Endothelial cell of umbilical vein (primary cell): ENCODE measurements around the gene VSIG4. TPM values are rescaled to one million over a fixed set of nuclear protein-coding genes. Genes with fewer than 3 reads are reported as not detected.

Experiments used
- BruUV-seq: library from RNA; stranded (reverse); fragments of 400-500 nt; replicated peaks from 2 replicates; lab custom pipeline; 2021; lab: Mats Ljungman, UMichigan
- CTCF ChIA-PET: fragments of 300-600, 350-600 bp; sonication (Branson Sonifier 250); formaldehyde crosslinking; loops from one replicate; lab custom pipeline; 2021; ENCODE audit warnings: antibody characterized with exemption, inconsistent platforms; lab: Charles Lee
- POLR2A ChIA-PET: fragments of 300-600, 350-600 bp; sonication (Branson Sonifier 250); formaldehyde crosslinking; loops from one replicate; lab custom pipeline; 2021; ENCODE audit warnings: antibody characterized with exemption, inconsistent platforms; lab: Charles Lee
- DNase-seq: peaks from one replicate; pipeline ENCODE4 v3.0.0-alpha.2; 2011; ENCODE audit warnings: low read depth, low spot score
- FAIRE-seq: peaks from 2 replicates; lab custom pipeline; 2011; peaks lifted over from hg19 to GRCh38; lab: Jason Lieb, UNC
- H2AFZ ChIP-seq: 2 replicates; pipeline ENCODE4 v1.6.0; 2012; ENCODE audit warnings: low read depth, low read length, control low read depth, inconsistent platforms
- H3K27ac ChIP-seq: 2 replicates; pipeline ENCODE4 v1.5.1; 2011; ENCODE audit warnings: low read depth, mild to moderate bottlenecking, control low read depth, low read length, moderate library complexity; ENCODE audit not compliant: insufficient read depth
- H3K27me3 ChIP-seq, 2 experiments: 2 replicates each; pipeline versions ENCODE4 v1.6.0 to v1.6.1; 2011; ENCODE audit warnings: low read length in 2 of 2, mixed read lengths in 1 of 2; ENCODE audit not compliant: control insufficient read depth in 2 of 2, insufficient read depth in 2 of 2
- H3K36me3 ChIP-seq, 2 experiments: 2 replicates in 1 of 2; 3 replicates in 1 of 2; pipeline ENCODE4 v1.5.1; 2011; ENCODE audit warnings: low read length in 2 of 2, mild to moderate bottlenecking in 1 of 2, moderate library complexity in 1 of 2; ENCODE audit not compliant: control insufficient read depth in 2 of 2, insufficient read depth in 2 of 2; ENCODE audit errors: extremely low read depth in 1 of 2
- H3K4me1 ChIP-seq: 3 replicates; pipeline ENCODE4 v1.5.1; 2011; ENCODE audit warnings: mild to moderate bottlenecking, low read length; ENCODE audit not compliant: control insufficient read depth, insufficient read depth; ENCODE audit errors: extremely low read depth
- H3K4me2 ChIP-seq: 2 replicates; pipeline ENCODE4 v1.6.1; 2011; ENCODE audit warnings: low read length, control low read depth, mixed read lengths; ENCODE audit not compliant: insufficient read depth
- H3K4me3 ChIP-seq, 3 experiments: fragments of 200-600 bp in 1 of 3; sonication (generic), shearing (Covaris generic) in 1 of 3; replicated peaks in 1 of 3; 2 replicates each; pipeline ENCODE4 v1.5.1; 2011 to 2016; ENCODE audit warnings: control low read depth in 3 of 3, low read length in 3 of 3, mild to moderate bottlenecking in 2 of 3, inconsistent platforms in 1 of 3, low read depth in 1 of 3, moderate library complexity in 1 of 3; ENCODE audit not compliant: insufficient read depth in 1 of 3
- H3K79me2 ChIP-seq: 2 replicates; pipeline ENCODE4 v1.6.0; 2012; ENCODE audit warnings: low read length, inconsistent platforms; ENCODE audit not compliant: control insufficient read depth, insufficient read depth
- H3K9ac ChIP-seq: replicated peaks from 2 replicates; pipeline ENCODE3; 2011; ENCODE audit warnings: low read length, control low read depth; ENCODE audit not compliant: insufficient read depth; ENCODE audit errors: extremely low read depth
- H3K9me1 ChIP-seq: replicated peaks from 3 replicates; pipeline ENCODE4 v1.6.0; 2011; ENCODE audit warnings: mild to moderate bottlenecking, low read length; ENCODE audit not compliant: control insufficient read depth, insufficient read depth; ENCODE audit errors: extremely low read depth
- H3K9me3 ChIP-seq: replicated peaks from 2 replicates; pipeline ENCODE4 v1.5.1; 2012; ENCODE audit warnings: low read length, inconsistent platforms; ENCODE audit not compliant: control insufficient read depth, insufficient read depth
- H4K20me1 ChIP-seq: replicated peaks from 2 replicates; pipeline ENCODE3; 2011; ENCODE audit warnings: mild to moderate bottlenecking, low read length; ENCODE audit not compliant: control insufficient read depth, insufficient read depth; ENCODE audit errors: extremely low read depth
- CTCF ChIP-seq, 2 donors: IDR thresholded peaks; 1 replicate in 1 of 2; 2 replicates in 1 of 2; pipeline ENCODE4 v1.5.1; 2011; ENCODE audit warnings: low read length in 2 of 2, mild to moderate bottlenecking in 2 of 2, moderate library complexity in 2 of 2, control low read depth in 1 of 2, inconsistent platforms in 1 of 2, low read depth in 1 of 2; ENCODE audit not compliant: insufficient read depth in 1 of 2; ENCODE audit errors: extremely low read depth in 1 of 2
- EZH2 ChIP-seq: IDR thresholded peaks from 2 replicates; pipeline ENCODE4 v1.6.1; 2012; ENCODE audit warnings: borderline replicate concordance, low read depth, mild to moderate bottlenecking, moderate library complexity, low read length, inconsistent platforms; ENCODE audit not compliant: severe bottlenecking
- FOS ChIP-seq: IDR thresholded peaks from 2 replicates; pipeline ENCODE4 v1.6.1; 2011; ENCODE audit warnings: mild to moderate bottlenecking, low read length, moderate library complexity, borderline replicate concordance; ENCODE audit not compliant: insufficient read depth
- GATA2 ChIP-seq: IDR thresholded peaks from 2 replicates; pipeline ENCODE4 v1.7.0; 2011; ENCODE audit warnings: low read depth, mild to moderate bottlenecking, moderate library complexity, mixed read lengths, low read length; ENCODE audit not compliant: insufficient read length, insufficient read depth
- JUN ChIP-seq: IDR thresholded peaks from 2 replicates; pipeline ENCODE4 v1.6.1; 2011; ENCODE audit warnings: borderline replicate concordance, low read depth; ENCODE audit not compliant: insufficient read length, insufficient read depth
- MAX ChIP-seq: IDR thresholded peaks from 2 replicates; pipeline ENCODE4 v1.6.1; 2011; ENCODE audit not compliant: insufficient read depth, insufficient read length
- MYC ChIP-seq: IDR thresholded peaks from one replicate; pipeline ENCODE4 v1.6.1; 2011; ENCODE audit warnings: mild to moderate bottlenecking, low read depth, low read length
- POLR2A ChIP-seq: IDR thresholded peaks from 2 replicates; pipeline ENCODE4 v1.6.1; 2012; ENCODE audit warnings: low read depth, mild to moderate bottlenecking, control low read depth, low read length
- POLR2AphosphoS5 ChIP-seq: IDR thresholded peaks from 2 replicates; pipeline ENCODE4 v1.6.1; 2012; ENCODE audit warnings: low read depth, mild to moderate bottlenecking, control low read depth, low read length, moderate library complexity; ENCODE audit not compliant: insufficient read depth
- dilution Hi-C: fragments of 300-500 bp; cut with MboI; formaldehyde crosslinking; loops from one replicate; pipeline ENCODE4 v1.15.0; 2019; ENCODE audit warnings: low sequenced_read_pairs; ENCODE audit not compliant: extremely low pct_ligation_motif_present
- intact Hi-C: fragments of 100-400 bp; cut with micrococcal nuclease; formaldehyde crosslinking; loops from one replicate; pipeline ENCODE4 v1.10.0; 2022
- polyA plus RNA-seq, 4 experiments: library from polyadenylated mRNA; depleted of rRNA in 3 of 4; stranded (reverse) in 3 of 4; unstranded in 1 of 4; fragments of >200 nt; gene quantifications; 2 replicates each; pipeline versions ENCODE4 v1.2.1 to v1.2.3, GENCODE V29; 2011 to 2012; ENCODE audit warnings: missing spikeins in 1 of 4
- total RNA-seq: library from RNA; stranded (reverse); gene quantifications from 2 replicates; pipeline ENCODE4 v1.2.3, GENCODE V29; 2021

The VSIG4 gene
- total and polyA plus RNA-seq, 2 donors (not counting 3 experiments of a cell fraction or from before 2014, with no cell fraction given): not detected

- BruUV-seq: no TSS peak
- Histone ChIP-seq H3K9ac (no peak overlapping the region), H3K36me3 (no peaks in the 10 kb centered on the region), H3K27ac (no peak overlapping the region), H2AFZ (no peak overlapping the region), H3K27me3 (no peaks in the 10 kb centered on the region), H3K9me3 (no peaks in the 10 kb centered on the region), H3K9me1 (no peaks in the 10 kb centered on the region), H3K79me2 (no peaks in the 10 kb centered on the region), H4K20me1 (no peaks in the 10 kb centered on the region), H3K4me1 (no peaks in the 10 kb centered on the region), H3K4me2 (no peak overlapping the region), H3K4me3 (no peak overlapping the region)
- CTCF ChIA-PET: no interaction called here
- intact Hi-C loops: no loop called here
- POLR2A ChIA-PET: no interaction called here
- TF ChIP-seq MAX (no peak), CTCF (IDR thresholded peaks at IDR 0.05; ENCODE audit: extremely low read depth in 1 of 2, insufficient read depth in 1 of 2, low read depth in 1 of 2, low read length in 2 of 2) (no peak), POLR2A (no peak), JUN (no peak), GATA2 (no peak), POLR2AphosphoS5 (no peak), EZH2 (no peak), FOS (no peak), MYC (no peak)
- dilution Hi-C loops: no loop called here
- FAIRE-seq (no peak), DNase-seq (no peak)
Observed at GRCh38 chrX:66049056-66049455, 9.2 kb upstream of the VSIG4 start.
